Muscle layer of colon (tissue), 2 donors: ENCODE data around the gene LYZL6.
"Not testable (repeated sequence)": the region's sequence is repeated elsewhere in the genome, so short reads cannot be mapped to it uniquely, and the experiment has no call there.

Experiments
- H3K27ac ChIP-seq: one replicate; pipeline ENCODE4 v1.7.0; 2013; ENCODE audit warnings: low read depth, mild to moderate bottlenecking, low read length, moderate library complexity
- H3K27me3 ChIP-seq, 2 donors: one replicate each; pipeline ENCODE4 v1.7.0; 2013; ENCODE audit warnings: low read length in 2 of 2, mild to moderate bottlenecking in 2 of 2; ENCODE audit not compliant: insufficient read depth in 2 of 2, control insufficient read depth in 1 of 2
- H3K36me3 ChIP-seq: one replicate; pipeline ENCODE4 v1.7.0; 2013; ENCODE audit warnings: mild to moderate bottlenecking, low read length; ENCODE audit not compliant: insufficient read depth
- H3K4me1 ChIP-seq: one replicate; pipeline ENCODE4 v1.7.0; 2013; ENCODE audit warnings: mild to moderate bottlenecking, low read length; ENCODE audit not compliant: insufficient read depth
- H3K4me3 ChIP-seq, 2 donors: one replicate each; pipeline ENCODE4 v1.7.0; 2013; ENCODE audit warnings: low read length in 2 of 2, low read depth in 1 of 2, mild to moderate bottlenecking in 1 of 2, moderate library complexity in 1 of 2
- H3K9ac ChIP-seq: one replicate; pipeline ENCODE4 v1.7.0; 2013; ENCODE audit warnings: low read length
- H3K9me3 ChIP-seq: one replicate; pipeline ENCODE4 v1.7.0; 2013; ENCODE audit warnings: mild to moderate bottlenecking, low read length
- donor health status: abdominal sarcoma.
- donor health status: Adenocarcinoma of cecum.

Gene LYZL6

GRCh38 chr17:35942588-35943186 lies 826 bp downstream of the LYZL6 start:
- Histone ChIP-seq H3K4me1 (peaks cover 4% of the 10 kb centered on the region), H3K36me3 (no peaks in the 10 kb centered on the region), H3K4me3 (no peak overlapping the region), H3K9me3 (no peaks in the 10 kb centered on the region), H3K27me3 (no peaks in the 10 kb centered on the region), H3K27ac (no peak overlapping the region), H3K9ac (no peak overlapping the region)

DNA sequence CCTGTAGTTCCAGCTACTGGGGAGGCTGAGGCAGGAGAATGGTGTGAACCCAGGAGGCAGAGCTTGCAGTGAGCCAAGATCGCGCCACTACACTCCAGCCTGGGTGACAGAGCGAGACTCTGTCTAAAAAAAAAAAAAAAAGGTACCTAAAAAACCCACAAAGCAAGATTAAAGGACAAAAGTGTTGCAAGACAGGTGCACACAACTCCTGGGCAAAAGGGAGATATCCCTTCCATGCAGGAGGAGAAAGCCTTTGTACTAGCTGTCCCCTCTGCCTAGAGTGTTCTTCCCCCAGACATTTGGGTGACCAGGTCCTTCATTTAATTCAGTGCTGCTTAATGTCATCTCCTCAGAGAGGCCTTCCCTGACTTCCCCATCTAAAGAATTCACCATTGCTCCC lies 5.0 kb downstream of the LYZL6 start:
- not testable (repeated sequence) for H3K36me3 ChIP-seq, H3K27ac ChIP-seq, H3K4me1 ChIP-seq, H3K9ac ChIP-seq, H3K9me3 ChIP-seq, H3K4me3 ChIP-seq, H3K27me3 ChIP-seq

DNA sequence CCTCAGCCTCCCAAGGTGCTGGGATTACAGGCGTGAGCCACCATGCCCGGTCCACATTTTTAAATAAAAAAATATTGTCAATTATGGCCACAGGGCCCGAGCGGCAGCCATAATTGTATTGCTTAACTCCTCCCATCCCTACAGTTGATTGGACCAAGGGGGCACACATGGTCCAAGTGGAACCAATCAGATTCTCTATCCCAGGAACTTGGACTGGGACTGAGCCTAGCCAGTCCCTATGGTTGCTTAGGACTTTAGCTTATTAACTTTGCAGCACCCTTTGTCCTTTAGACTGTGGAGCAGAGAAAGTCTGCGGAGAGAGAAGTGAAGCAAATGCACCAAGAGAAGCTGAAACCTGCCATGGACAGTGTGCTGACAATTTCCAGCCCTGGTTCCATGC lies 7.5 kb downstream of the LYZL6 start:
- H3K4me1 ChIP-seq = no peaks in the 10 kb centered on the region
- H3K4me3 ChIP-seq = no peak overlapping the region
- no peak overlapping the region for H3K27ac ChIP-seq
- H3K9me3 ChIP-seq = no peaks in the 10 kb centered on the region
- H3K9ac ChIP-seq = no peak overlapping the region
- H3K27me3 ChIP-seq = no peaks in the 10 kb centered on the region
- H3K36me3 ChIP-seq = no peaks in the 10 kb centered on the region

- H3K9me3 ChIP-seq = no peaks in the 10 kb centered on the region
- H3K4me1 ChIP-seq = peaks cover 7% of the 10 kb centered on the region
- no peak overlapping the region for H3K9ac ChIP-seq
- no peaks in the 10 kb centered on the region for H3K27me3 ChIP-seq
- H3K27ac ChIP-seq = no peak overlapping the region
- H3K4me3 ChIP-seq = no peak overlapping the region
- H3K36me3 ChIP-seq = no peaks in the 10 kb centered on the region
These were observed 8.8 kb downstream of the LYZL6 start for GRCh38 chr17:35934760-35935159.

- Histone ChIP-seq H3K4me3 (no peak overlapping the region), H3K27me3 (no peaks in the 10 kb centered on the region), H3K9me3 (no peaks in the 10 kb centered on the region), H3K9ac (no peak overlapping the region), H3K4me1 (peaks cover 7% of the 10 kb centered on the region), H3K36me3 (no peaks in the 10 kb centered on the region), H3K27ac (no peak overlapping the region)
These were observed 10.9 kb downstream of the LYZL6 start for GRCh38 chr17:35932586-35932985.

DNA sequence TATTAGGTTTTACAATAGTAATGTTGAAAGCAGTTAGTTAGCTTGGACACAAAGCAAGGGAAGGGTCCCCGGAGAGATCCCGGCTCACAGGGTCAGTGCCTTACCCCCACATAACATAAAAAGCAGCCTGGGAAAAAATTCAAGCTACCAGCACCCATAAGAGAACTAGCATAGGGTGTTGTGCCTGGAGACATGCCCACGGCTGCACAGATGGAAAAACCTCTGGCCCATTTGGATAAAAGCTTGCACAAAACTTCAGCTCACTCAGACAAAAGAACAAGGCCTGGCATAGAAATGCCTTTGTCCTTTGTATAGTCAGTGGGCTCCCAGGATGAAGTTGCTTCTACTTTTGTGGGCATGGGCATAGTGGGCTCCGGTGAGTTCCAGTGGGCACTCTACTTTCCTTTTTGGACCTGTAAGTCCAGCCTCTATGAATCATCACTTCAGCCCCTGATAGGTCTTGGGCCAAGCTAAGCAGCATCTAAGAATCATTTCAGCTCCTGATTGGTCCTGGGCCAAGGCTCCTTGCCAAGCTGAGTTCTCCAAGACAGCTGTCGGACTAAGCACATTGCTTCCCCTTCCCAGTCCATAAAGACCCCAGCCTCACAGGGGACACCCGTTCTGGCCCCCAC lies 11.6 kb downstream of the LYZL6 start:
- Histone ChIP-seq H3K27me3 (no peaks in the 10 kb centered on the region), H3K4me1 (peaks cover 7% of the 10 kb centered on the region), H3K9ac (no peak overlapping the region), H3K27ac (no peak overlapping the region), H3K4me3 (no peak overlapping the region), H3K9me3 (no peaks in the 10 kb centered on the region), H3K36me3 (no peaks in the 10 kb centered on the region)

DNA sequence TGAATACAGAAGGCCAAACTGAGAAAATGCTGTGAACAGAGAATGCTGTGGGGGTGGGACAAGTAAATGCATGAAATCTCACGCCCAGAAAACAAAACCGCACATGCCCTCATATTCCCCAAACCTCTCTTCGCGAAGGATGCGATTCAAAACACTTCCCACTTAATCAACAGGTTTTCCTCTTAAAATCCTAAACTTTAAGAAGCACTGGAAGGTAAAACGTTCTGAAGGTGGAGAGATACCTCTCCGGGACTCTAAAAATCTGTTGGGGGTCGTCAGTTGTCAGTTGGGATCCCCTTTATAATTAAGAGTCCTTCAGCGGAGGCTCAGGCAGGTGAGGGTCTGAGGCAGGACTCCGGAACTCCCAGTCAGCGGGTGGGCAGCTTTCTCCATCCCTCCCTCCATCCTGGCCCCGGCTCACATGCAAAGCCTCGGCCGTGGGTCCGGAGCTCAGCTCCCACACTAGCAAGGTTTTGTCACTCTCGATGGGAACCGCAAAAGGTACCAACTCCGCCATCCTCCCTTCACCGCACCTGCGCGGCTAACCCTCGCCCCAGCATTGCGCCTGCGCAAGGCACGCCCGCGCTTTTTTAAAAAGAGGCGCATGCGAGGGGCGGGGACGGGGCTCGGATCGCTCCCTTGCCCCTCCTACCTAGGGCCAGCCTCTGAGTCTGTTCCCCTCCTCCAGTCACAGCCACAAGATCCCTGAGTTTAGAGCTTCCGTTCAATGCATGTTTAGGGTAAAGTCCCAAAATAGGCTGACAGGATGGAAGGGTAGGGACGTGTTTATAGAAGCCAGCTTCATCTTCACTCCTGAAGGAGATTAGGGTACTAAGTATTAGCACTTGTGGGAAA lies 13.1 kb downstream of the LYZL6 start, which contains the start of gene RDM1:
Gene RDM1 (minus strand): TSS at position 563 of the 855 bp plus-strand sequence. CDS start 46 bp downstream, at position 517.
- Histone ChIP-seq H3K27ac (no peak within 1 kb of the TSS), H3K27me3 (no peaks in the 10 kb centered on the region), H3K36me3 (no peaks in the 10 kb centered on the region), H3K4me1 (peaks cover 7% of the 10 kb centered on the region), H3K9ac (no peak within 1 kb of the TSS), H3K9me3 (no peaks in the 10 kb centered on the region), H3K4me3 (peak within 1 kb of the TSS in 1 of 2 donors; percentile 23)

DNA sequence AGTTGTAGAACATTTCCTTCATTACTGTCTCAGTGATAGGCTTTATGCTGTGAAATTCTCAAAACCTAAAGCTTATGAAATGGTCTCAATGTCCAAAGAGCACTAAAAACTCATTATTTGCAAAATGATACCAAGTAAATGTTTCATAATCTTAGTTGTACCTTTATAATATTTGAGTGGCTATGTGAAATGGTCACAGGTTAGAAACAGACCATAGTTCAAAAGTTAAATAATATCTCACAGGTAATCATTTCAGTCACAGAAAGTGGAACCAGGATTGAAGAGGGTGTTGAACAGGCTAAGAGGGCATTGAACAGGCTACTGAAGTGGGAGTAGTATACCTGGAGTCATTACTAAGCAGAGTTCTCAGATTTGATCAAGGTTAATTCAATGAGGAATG lies 15.8 kb downstream of the LYZL6 start:
- Histone ChIP-seq H3K9me3 (no peaks in the 10 kb centered on the region), H3K27ac (no peak overlapping the region), H3K9ac (no peak overlapping the region), H3K4me3 (no peak overlapping the region), H3K27me3 (no peaks in the 10 kb centered on the region), H3K36me3 (no peaks in the 10 kb centered on the region), H3K4me1 (peaks cover 7% of the 10 kb centered on the region)

GRCh38 chr17:35923609-35924114 lies 19.9 kb downstream of the LYZL6 start:
- no peak overlapping the region for H3K27ac ChIP-seq
- H3K9ac ChIP-seq = no peak overlapping the region

DNA sequence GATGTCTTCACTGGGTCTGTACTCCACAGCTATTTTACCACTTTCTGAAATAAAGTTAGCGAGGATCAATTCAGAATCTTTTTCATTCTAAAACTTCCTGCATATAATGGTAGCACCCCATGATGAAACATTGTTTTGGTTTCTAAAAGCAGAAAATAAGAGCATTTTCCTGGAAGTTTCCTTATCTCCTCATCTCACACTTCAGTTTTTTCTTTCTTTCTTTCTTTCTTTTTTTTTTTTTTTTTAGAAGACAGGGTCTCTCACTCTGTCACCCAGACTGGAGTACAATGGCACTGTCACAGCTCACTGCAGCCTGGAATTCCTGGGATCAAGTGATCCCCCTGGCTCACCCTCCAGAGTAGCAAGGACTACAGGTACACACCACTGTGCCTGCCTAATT lies 23.3 kb downstream of the LYZL6 start:
- Histone ChIP-seq H3K9ac (no peak overlapping the region), H3K36me3 (no peaks in the 10 kb centered on the region), H3K27ac (no peak overlapping the region), H3K4me3 (no peak overlapping the region), H3K27me3 (no peaks in the 10 kb centered on the region), H3K4me1 (no peaks in the 10 kb centered on the region), H3K9me3 (no peaks in the 10 kb centered on the region)

More at GRCh38 chr17:35923609-35924114, 19.9 kb downstream of the LYZL6 start:
- Histone ChIP-seq H3K27me3 (no peaks in the 10 kb centered on the region), H3K9me3 (no peaks in the 10 kb centered on the region), H3K36me3 (no peaks in the 10 kb centered on the region), H3K4me1 (no peaks in the 10 kb centered on the region), H3K4me3 (no peak overlapping the region)

GRCh38 chr17:35918665-35919064 lies 24.8 kb downstream of the LYZL6 start:
- Histone ChIP-seq H3K4me3 (no peak overlapping the region), H3K27me3 (no peaks in the 10 kb centered on the region), H3K9ac (no peak overlapping the region), H3K36me3 (no peaks in the 10 kb centered on the region), H3K27ac (no peak overlapping the region), H3K4me1 (no peaks in the 10 kb centered on the region), H3K9me3 (no peaks in the 10 kb centered on the region)
